DND-41 (cell line): ENCODE results near the gene AANAT.
A peak's percentile ranks its signal among the peaks of the same experiment; 100 is the strongest.

Experiments used
- ATAC-seq: fragments of 200-7000 bp; cut with Tn5 transposase; 3 replicates; pipeline ENCODE4 v1.9.1; 2021; ENCODE audit warnings: low read depth; ENCODE audit not compliant: insufficient read depth
- DNase-seq: peaks from one replicate; pipeline ENCODE4 v3.0.0-alpha.2; 2020
- H2AFZ ChIP-seq: 2 replicates; pipeline ENCODE4 v1.6.0; 2012; ENCODE audit warnings: low read depth, low read length
- H3K27ac ChIP-seq: 2 replicates; pipeline ENCODE4 v1.5.1; 2012; ENCODE audit warnings: low read length, inconsistent platforms
- H3K27me3 ChIP-seq: fragments of 200-600 bp; sonication (generic); 2 replicates; pipeline ENCODE4 v1.6.0; 2012; ENCODE audit warnings: low read length, mild to moderate bottlenecking, inconsistent platforms; ENCODE audit not compliant: insufficient read depth, poor library complexity
- H3K36me3 ChIP-seq: 2 replicates; pipeline ENCODE4 v1.5.1; 2012; ENCODE audit warnings: low read length, inconsistent platforms; ENCODE audit not compliant: insufficient read depth
- H3K4me1 ChIP-seq: 2 replicates; pipeline ENCODE4 v1.5.1; 2012; ENCODE audit warnings: mild to moderate bottlenecking, low read length; ENCODE audit not compliant: insufficient read depth
- H3K4me2 ChIP-seq: 2 replicates; pipeline ENCODE4 v1.6.0; 2012; ENCODE audit warnings: mild to moderate bottlenecking, moderate library complexity, low read length, inconsistent platforms; ENCODE audit not compliant: insufficient read depth
- H3K4me3 ChIP-seq, 2 experiments: fragments of 200-600 bp in 1 of 2; shearing (Covaris generic) in 1 of 2; 2 replicates each; pipeline ENCODE4 v1.5.1; 2012 to 2016; ENCODE audit warnings: inconsistent platforms in 2 of 2, low read length in 2 of 2, mild to moderate bottlenecking in 2 of 2, low read depth in 1 of 2, moderate library complexity in 1 of 2
- H3K79me2 ChIP-seq: 2 replicates; pipeline ENCODE4 v1.6.0; 2012; ENCODE audit warnings: low read length, inconsistent platforms; ENCODE audit not compliant: insufficient read depth
- H3K9ac ChIP-seq: 2 replicates; pipeline ENCODE4 v1.6.0; 2012; ENCODE audit warnings: low read depth, mild to moderate bottlenecking, inconsistent platforms, low read length, moderate library complexity
- H3K9me3 ChIP-seq: 2 replicates; pipeline ENCODE4 v1.5.1; 2012; ENCODE audit warnings: low read length, moderate library complexity, mild to moderate bottlenecking, inconsistent platforms; ENCODE audit not compliant: insufficient read depth, severe bottlenecking
- H4K20me1 ChIP-seq: 2 replicates; pipeline ENCODE4 v1.6.0; 2012; ENCODE audit warnings: low read length; ENCODE audit not compliant: insufficient read depth
- CTCF ChIP-seq: IDR thresholded peaks from 2 replicates; pipeline ENCODE4 v1.5.1; 2012; ENCODE audit warnings: borderline replicate concordance, low read length, moderate library complexity, mild to moderate bottlenecking; ENCODE audit not compliant: poor library complexity, severe bottlenecking; ENCODE audit errors: extremely low read depth
- EZH2 ChIP-seq: IDR thresholded peaks from 3 replicates; pipeline ENCODE4 v1.6.1; 2012; ENCODE audit warnings: borderline replicate concordance, low read depth, mild to moderate bottlenecking, moderate library complexity, low read length, inconsistent platforms; ENCODE audit not compliant: severe bottlenecking

AANAT gene

GRCh38 chr17:76449126-76449525, 18.3 kb upstream of the AANAT start:
- TF ChIP-seq EZH2 = no peak
- TF ChIP-seq CTCF = no peak
- H3K27me3 ChIP-seq = no peaks in the 10 kb centered on the region
- H3K9ac ChIP-seq = no peak overlapping the region
- DNase-seq = no peak
- peaks cover 86% of the 10 kb centered on the region for H3K79me2 ChIP-seq
- H3K4me1 ChIP-seq = peaks cover 31% of the 10 kb centered on the region
- peaks cover 77% of the 10 kb centered on the region for H4K20me1 ChIP-seq
- H3K27ac ChIP-seq = no peak overlapping the region
- ATAC-seq = no peak
- no peak overlapping the region for H2AFZ ChIP-seq
- H3K9me3 ChIP-seq = no peaks in the 10 kb centered on the region
- H3K36me3 ChIP-seq = peaks cover 2% of the 10 kb centered on the region; the same call in 1 of the 2 replicates
- H3K4me2 ChIP-seq = no peak overlapping the region
- no peak overlapping the region for H3K4me3 ChIP-seq

GRCh38 chr17:76451506-76451905, 15.9 kb upstream of the AANAT start:
- Histone ChIP-seq H3K4me1 (peaks cover 31% of the 10 kb centered on the region), H2AFZ (no peak overlapping the region), H3K9me3 (no peaks in the 10 kb centered on the region), H3K4me3 (peak overlapping the region; percentile 77 to 81; a peak in 3 of 4 replicates), H4K20me1 (peaks cover 55% of the 10 kb centered on the region), H3K36me3 (peaks cover 2% of the 10 kb centered on the region; the same call in 1 of the 2 replicates), H3K4me2 (peak overlapping the region; percentile 73), H3K27me3 (peaks cover 2% of the 10 kb centered on the region), H3K79me2 (peaks cover 62% of the 10 kb centered on the region), H3K9ac (peak overlapping the region; percentile 93), H3K27ac (no peak overlapping the region)
- no peak for ATAC-seq
- TF ChIP-seq EZH2 (no peak), CTCF (no peak)
- DNase-seq = no peak

- H3K27ac ChIP-seq = no peak overlapping the region; the same call in 1 of the 2 replicates
- peaks cover 48% of the 10 kb centered on the region for H4K20me1 ChIP-seq
- ATAC-seq = peak; percentile 35
These were observed 15.2 kb upstream of the AANAT start for GRCh38 chr17:76452127-76452659.

More at GRCh38 chr17:76452127-76452659, 15.2 kb upstream of the AANAT start:
- peak overlapping the region; percentile 73 for H3K4me2 ChIP-seq
- H3K79me2 ChIP-seq = peaks cover 55% of the 10 kb centered on the region
- peaks cover 4% of the 10 kb centered on the region for H3K27me3 ChIP-seq
- H3K4me1 ChIP-seq = peaks cover 31% of the 10 kb centered on the region
- no peak for TF ChIP-seq EZH2
- no peak for TF ChIP-seq CTCF
- H2AFZ ChIP-seq = peak overlapping the region; percentile 82; the same call in 1 of the 2 replicates
- DNase-seq = no peak
- H3K36me3 ChIP-seq = peaks cover 2% of the 10 kb centered on the region; the same call in 1 of the 2 replicates
- H3K9ac ChIP-seq = peak overlapping the region; percentile 93
- H3K9me3 ChIP-seq = no peaks in the 10 kb centered on the region
- H3K4me3 ChIP-seq = peak overlapping the region; percentile 77 to 81; a peak in 3 of 4 replicates
